Measurements from ENCODE around the gene DGKD. TPM values are rescaled to one million over a fixed set of nuclear protein-coding genes. Genes with fewer than 3 reads are reported as not detected.
"Not testable (repeated sequence)": the region's sequence is repeated elsewhere in the genome, so short reads cannot be mapped to it uniquely, and the experiment has no call there.

The DGKD gene
- total and polyA plus RNA-seq, 10 of the 15 experiments (the other 5 are each of a cell fraction or from before 2014, with no cell fraction given): 2.7 to 81.9 (median 27.0) TPM

DNA sequence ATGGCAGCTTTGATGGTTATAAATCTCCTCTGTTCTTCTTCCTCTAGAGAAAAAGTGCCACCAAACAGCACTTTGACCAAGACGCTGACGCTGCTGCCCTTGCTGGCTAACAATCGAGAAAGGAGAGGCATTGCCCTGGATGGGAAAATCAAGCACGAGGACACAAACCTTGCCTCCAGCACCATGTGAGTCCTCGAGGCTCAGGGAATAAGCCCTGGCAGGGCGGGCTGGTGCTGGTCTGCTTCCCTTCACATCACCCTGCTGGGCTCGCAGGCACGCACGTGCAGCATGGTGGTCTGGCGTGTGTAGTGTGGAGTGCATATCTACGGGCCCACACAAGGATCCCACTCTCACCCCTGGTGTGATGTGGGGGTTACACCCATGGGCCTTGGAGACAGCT is 19.4 kb upstream of the DGKD start (continued):
- TF ChIP-seq, protein P1, sequence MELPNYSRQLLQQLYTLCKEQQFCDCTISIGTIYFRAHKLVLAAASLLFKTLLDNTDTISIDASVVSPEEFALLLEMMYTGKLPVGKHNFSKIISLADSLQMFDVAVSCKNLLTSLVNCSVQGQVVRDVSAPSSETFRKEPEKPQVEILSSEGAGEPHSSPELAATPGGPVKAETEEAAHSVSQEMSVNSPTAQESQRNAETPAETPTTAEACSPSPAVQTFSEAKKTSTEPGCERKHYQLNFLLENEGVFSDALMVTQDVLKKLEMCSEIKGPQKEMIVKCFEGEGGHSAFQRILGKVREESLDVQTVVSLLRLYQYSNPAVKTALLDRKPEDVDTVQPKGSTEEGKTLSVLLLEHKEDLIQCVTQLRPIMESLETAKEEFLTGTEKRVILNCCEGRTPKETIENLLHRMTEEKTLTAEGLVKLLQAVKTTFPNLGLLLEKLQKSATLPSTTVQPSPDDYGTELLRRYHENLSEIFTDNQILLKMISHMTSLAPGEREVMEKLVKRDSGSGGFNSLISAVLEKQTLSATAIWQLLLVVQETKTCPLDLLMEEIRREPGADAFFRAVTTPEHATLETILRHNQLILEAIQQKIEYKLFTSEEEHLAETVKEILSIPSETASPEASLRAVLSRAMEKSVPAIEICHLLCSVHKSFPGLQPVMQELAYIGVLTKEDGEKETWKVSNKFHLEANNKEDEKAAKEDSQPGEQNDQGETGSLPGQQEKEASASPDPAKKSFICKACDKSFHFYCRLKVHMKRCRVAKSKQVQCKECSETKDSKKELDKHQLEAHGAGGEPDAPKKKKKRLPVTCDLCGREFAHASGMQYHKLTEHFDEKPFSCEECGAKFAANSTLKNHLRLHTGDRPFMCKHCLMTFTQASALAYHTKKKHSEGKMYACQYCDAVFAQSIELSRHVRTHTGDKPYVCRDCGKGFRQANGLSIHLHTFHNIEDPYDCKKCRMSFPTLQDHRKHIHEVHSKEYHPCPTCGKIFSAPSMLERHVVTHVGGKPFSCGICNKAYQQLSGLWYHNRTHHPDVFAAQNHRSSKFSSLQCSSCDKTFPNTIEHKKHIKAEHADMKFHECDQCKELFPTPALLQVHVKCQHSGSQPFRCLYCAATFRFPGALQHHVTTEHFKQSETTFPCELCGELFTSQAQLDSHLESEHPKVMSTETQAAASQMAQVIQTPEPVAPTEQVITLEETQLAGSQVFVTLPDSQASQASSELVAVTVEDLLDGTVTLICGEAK (IDR thresholded peaks at IDR 0.05; ENCODE audit: borderline replicate concordance): no peak
- TF ChIP-seq, protein P2, sequence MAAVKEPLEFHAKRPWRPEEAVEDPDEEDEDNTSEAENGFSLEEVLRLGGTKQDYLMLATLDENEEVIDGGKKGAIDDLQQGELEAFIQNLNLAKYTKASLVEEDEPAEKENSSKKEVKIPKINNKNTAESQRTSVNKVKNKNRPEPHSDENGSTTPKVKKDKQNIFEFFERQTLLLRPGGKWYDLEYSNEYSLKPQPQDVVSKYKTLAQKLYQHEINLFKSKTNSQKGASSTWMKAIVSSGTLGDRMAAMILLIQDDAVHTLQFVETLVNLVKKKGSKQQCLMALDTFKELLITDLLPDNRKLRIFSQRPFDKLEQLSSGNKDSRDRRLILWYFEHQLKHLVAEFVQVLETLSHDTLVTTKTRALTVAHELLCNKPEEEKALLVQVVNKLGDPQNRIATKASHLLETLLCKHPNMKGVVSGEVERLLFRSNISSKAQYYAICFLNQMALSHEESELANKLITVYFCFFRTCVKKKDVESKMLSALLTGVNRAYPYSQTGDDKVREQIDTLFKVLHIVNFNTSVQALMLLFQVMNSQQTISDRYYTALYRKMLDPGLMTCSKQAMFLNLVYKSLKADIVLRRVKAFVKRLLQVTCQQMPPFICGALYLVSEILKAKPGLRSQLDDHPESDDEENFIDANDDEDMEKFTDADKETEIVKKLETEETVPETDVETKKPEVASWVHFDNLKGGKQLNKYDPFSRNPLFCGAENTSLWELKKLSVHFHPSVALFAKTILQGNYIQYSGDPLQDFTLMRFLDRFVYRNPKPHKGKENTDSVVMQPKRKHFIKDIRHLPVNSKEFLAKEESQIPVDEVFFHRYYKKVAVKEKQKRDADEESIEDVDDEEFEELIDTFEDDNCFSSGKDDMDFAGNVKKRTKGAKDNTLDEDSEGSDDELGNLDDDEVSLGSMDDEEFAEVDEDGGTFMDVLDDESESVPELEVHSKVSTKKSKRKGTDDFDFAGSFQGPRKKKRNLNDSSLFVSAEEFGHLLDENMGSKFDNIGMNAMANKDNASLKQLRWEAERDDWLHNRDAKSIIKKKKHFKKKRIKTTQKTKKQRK (IDR thresholded peaks at IDR 0.05; ENCODE audit: low read depth, low read length): no peak
- no peak for TF ChIP-seq TCF12 (IDR thresholded peaks at IDR 0.05; ENCODE audit: low read depth, low read length)
- no peak for TF ChIP-seq RBBP5 (conservative IDR thresholded peaks at IDR 0.05)

DNA sequence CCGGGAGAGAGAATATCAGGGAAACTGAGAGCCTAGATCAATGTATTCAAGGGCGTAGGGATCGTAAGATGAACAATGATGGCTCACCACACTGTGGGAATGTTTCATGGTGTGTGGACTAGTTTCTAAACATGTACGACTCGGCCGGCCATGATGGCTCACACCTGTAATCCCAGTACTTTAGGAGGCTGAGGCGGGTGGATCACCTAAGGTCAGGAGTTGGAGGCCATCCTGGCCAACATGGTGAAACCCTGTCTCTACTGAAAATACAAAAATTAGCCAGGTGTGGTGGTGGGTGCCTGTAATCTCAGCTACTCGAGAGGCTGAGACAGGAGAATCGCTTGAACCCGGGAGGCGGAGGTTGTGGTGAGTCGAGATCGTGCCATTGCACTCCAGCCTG is 18.2 kb upstream of the DGKD start:
- H3K9ac ChIP-seq (ENCODE audit: control insufficient read depth, insufficient read depth, low read length); in situ Hi-C loops (cut with MboI); intact Hi-C loops (cut with micrococcal nuclease; ENCODE audit: unreplicated experiment); H3K4me3 ChIP-seq; H3K9me3 ChIP-seq (replicated peaks; ENCODE audit: control insufficient read depth, insufficient read depth, low read length); FAIRE-seq; ATAC-seq; H3K79me2 ChIP-seq (ENCODE audit: control insufficient read depth, insufficient read depth, low read length); RAD21 ChIA-PET (ENCODE audit: unreplicated experiment); DNase-seq (ENCODE audit: low read depth, low spot score); POLR2A ChIA-PET; BruUV-seq (replicated peaks); SMC1A ChIA-PET (ENCODE audit: uncharacterized antibody, unreplicated experiment); H3K27me3 ChIP-seq (replicated peaks in 1 of 2; ENCODE audit: control insufficient read depth in 2 of 2, insufficient read depth in 2 of 2, low read length in 1 of 2); H3K27ac ChIP-seq (ENCODE audit: control insufficient read depth, insufficient read depth); H2AFZ ChIP-seq (ENCODE audit: control insufficient read depth, low read depth, low read length); H3K4me2 ChIP-seq (ENCODE audit: control insufficient read depth, insufficient read depth); H4K20me1 ChIP-seq (ENCODE audit: control insufficient read depth, insufficient read depth); H3K36me3 ChIP-seq (ENCODE audit: control insufficient read depth in 2 of 2, insufficient read depth in 2 of 2, low read length in 1 of 2): not testable (repeated sequence)
- CTCF ChIA-PET: interaction anchor here (1.2 kb wide), 1 partner anchor 13 kb away, joined by 3 read pairs; no protein-coding TSS in a partner anchor
- peaks cover 15% of the 10 kb centered on the region for H3K4me1 ChIP-seq (ENCODE audit: control insufficient read depth, insufficient read depth, low read length)
- 85% methylated on average over 13 of the region's 13 CpGs for WGBS (ENCODE audit: insufficient coverage, insufficient replicate concordance, low lambda C conversion rate, missing lambda C conversion rate)
